Loucy (cell line): ENCODE results near the gene C6orf62.
"Not testable (repeated sequence)": the region's sequence is repeated elsewhere in the genome, so short reads cannot be mapped to it uniquely, and the experiment has no call there.

ENCODE experiments used
- EZH2phosphoT487 ChIP-seq: fragments of 200-600 bp; IDR thresholded peaks from 2 replicates; pipeline ENCODE4 v1.6.1; 2018; ENCODE audit warnings: antibody characterized with exemption, mild to moderate bottlenecking, moderate library complexity, borderline replicate concordance
- TF ChIP-seq, protein P1 (sequence below): fragments of 200-600 bp; sonication (generic); conservative IDR thresholded peaks from 2 replicates; pipeline ENCODE4 v1.5.1; 2014; ENCODE audit warnings: mild to moderate bottlenecking, antibody characterized with exemption, low read length

- TF ChIP-seq, protein P1, sequence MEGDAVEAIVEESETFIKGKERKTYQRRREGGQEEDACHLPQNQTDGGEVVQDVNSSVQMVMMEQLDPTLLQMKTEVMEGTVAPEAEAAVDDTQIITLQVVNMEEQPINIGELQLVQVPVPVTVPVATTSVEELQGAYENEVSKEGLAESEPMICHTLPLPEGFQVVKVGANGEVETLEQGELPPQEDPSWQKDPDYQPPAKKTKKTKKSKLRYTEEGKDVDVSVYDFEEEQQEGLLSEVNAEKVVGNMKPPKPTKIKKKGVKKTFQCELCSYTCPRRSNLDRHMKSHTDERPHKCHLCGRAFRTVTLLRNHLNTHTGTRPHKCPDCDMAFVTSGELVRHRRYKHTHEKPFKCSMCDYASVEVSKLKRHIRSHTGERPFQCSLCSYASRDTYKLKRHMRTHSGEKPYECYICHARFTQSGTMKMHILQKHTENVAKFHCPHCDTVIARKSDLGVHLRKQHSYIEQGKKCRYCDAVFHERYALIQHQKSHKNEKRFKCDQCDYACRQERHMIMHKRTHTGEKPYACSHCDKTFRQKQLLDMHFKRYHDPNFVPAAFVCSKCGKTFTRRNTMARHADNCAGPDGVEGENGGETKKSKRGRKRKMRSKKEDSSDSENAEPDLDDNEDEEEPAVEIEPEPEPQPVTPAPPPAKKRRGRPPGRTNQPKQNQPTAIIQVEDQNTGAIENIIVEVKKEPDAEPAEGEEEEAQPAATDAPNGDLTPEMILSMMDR, result not testable (repeated sequence)
- TF ChIP-seq EZH2phosphoT487, result not testable (repeated sequence)
Observed at GRCh38 chr6:24730653-24731052, 11.7 kb upstream of the C6orf62 start.
